OCI-LY3 (cell line): ENCODE results near the gene RPL13A.

Source experiments
- EZH2phosphoT487 ChIP-seq: fragments of 200-600 bp; shearing (Covaris generic); IDR thresholded peaks from 2 replicates; pipeline ENCODE4 v1.6.1; 2018; ENCODE audit warnings: antibody characterized with exemption, mixed run types, low read depth
- TF ChIP-seq, protein P1 (sequence below): fragments of 200-600, 300-600 bp; sonication (generic); IDR thresholded peaks from 2 replicates; pipeline ENCODE4 v1.5.1; 2014; ENCODE audit warnings: antibody characterized with exemption, low read length, low read depth

DNA sequence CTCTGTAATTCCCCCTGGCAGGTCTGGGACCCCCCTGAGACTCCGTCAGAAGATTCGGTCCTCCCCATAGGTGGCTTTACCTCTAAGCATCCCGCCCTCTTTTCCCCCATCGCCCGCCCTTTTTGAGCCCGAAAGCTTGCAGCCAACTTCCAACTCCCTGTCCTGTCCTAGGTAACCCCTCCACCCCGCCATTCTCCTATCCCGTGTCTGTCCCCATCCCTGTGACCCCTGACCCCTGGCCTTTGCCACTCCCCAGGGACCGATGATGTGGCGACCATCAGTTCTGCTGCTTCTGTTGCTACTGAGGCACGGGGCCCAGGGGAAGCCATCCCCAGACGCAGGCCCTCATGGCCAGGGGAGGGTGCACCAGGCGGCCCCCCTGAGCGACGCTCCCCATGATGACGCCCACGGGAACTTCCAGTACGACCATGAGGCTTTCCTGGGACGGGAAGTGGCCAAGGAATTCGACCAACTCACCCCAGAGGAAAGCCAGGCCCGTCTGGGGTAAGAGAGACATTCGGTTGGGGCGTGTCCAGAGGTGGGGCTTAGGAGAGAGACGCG is 40.9 kb downstream of the RPL13A start:
- TF ChIP-seq, protein P1, sequence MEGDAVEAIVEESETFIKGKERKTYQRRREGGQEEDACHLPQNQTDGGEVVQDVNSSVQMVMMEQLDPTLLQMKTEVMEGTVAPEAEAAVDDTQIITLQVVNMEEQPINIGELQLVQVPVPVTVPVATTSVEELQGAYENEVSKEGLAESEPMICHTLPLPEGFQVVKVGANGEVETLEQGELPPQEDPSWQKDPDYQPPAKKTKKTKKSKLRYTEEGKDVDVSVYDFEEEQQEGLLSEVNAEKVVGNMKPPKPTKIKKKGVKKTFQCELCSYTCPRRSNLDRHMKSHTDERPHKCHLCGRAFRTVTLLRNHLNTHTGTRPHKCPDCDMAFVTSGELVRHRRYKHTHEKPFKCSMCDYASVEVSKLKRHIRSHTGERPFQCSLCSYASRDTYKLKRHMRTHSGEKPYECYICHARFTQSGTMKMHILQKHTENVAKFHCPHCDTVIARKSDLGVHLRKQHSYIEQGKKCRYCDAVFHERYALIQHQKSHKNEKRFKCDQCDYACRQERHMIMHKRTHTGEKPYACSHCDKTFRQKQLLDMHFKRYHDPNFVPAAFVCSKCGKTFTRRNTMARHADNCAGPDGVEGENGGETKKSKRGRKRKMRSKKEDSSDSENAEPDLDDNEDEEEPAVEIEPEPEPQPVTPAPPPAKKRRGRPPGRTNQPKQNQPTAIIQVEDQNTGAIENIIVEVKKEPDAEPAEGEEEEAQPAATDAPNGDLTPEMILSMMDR = no peak
- no peak for TF ChIP-seq EZH2phosphoT487
